ENCODE data around the gene CACNA1C.

The CACNA1C gene

DNA sequence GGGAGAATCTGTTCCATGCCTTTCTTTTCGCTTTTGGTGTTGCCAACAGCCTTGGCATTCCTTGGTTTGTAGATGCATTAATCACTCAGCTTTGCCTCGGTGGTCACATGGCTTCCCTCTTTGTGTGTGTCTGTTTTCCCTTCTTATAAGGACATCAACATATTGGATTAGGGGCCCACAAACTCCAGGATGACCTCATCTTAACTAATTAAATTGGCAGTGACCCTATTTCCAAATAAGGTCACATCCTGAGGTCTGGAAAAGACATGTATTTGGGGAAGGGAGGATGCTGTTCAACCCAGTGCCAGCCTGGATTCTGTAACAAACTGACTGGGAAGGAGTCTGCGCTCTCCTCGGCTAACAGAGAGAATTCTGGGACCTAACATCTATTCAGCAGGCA, 376.2 kb downstream of the CACNA1C start:
- ATAC-seq (no peak), DNase-seq (no peak)
- Mint-ChIP-seq H3K9me3 (peaks cover 8 to 10% of the 10 kb centered on the region in 2 donors), H3K4me1 (no peaks in the 10 kb centered on the region), H3K4me3 (no peak overlapping the region), H3K27ac (no peak overlapping the region), H3K27me3 (no peaks in the 10 kb centered on the region)

DNA sequence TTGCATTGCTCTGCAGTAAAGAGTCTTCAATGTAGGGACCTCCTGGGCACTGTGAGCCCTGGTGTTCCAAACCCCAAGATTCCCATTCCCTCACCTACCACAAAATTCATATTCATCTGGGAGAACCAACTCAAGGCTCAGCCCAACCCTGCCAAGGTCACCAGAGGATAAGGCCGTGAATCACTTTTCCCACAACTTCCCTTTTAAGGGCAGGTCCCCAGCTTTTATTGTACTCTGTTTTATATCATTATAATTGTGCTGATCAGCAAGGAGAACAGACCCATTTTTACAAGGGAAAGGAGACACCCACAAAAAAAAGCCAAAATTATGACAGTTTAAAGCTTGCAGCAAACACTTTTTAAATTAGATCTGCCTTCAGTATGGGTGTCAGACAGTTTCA, 379.0 kb downstream of the CACNA1C start:
- H3K4me3 Mint-ChIP-seq = no peak overlapping the region
- peaks cover 0 to 1% of the 10 kb centered on the region in 2 donors for H3K9me3 Mint-ChIP-seq
- H3K4me1 Mint-ChIP-seq = no peaks in the 10 kb centered on the region
- H3K27ac Mint-ChIP-seq = no peak overlapping the region
- peaks cover 9% of the 10 kb centered on the region for H3K27me3 Mint-ChIP-seq
- ATAC-seq (no peak), DNase-seq (no peak)

DNA sequence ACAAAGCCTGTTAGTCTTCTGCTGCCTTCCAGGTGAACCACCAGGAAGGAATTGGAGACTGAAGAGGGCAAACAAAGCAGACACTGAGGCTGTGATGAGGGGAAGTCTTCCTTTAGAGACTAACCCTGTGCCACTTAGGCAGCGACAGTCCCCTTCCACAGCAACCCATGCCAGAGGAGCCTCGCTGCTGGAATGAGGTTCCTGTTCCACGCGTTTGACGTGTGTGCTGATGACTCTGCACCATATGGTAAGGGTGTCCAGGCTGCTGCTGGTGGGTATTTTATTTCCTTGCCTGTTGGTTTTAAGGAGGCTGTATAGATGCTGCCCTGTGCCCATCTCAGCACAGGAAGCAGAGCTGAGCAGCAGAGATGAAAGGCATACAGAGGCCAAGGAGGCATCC, 380.1 kb downstream of the CACNA1C start:
- H3K27me3 Mint-ChIP-seq = peaks cover 9% of the 10 kb centered on the region

DNA sequence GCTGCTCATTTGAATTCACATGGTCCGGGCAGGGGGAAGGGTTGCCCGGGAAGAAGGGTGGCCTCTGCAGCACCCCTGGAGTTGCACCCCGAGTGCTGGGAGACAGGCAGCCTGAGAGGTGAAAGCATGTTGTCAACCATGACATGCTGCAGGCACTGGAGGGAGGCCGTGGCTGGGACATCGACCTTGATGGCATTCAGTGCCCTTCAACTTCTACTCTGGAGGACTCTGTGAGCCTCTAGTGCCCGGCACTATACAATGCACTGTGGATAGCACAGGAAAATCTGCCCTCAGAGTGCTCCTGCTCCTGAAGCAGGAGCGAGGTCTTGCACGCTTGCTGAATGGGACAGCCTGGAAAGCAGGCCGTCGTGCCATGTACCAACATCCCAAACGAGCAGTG, 382.7 kb downstream of the CACNA1C start:
- no peak for DNase-seq
- peaks cover 12% of the 10 kb centered on the region in 2 donors for H3K9me3 Mint-ChIP-seq
- ATAC-seq = no peak
- no peak overlapping the region for H3K4me3 Mint-ChIP-seq
- H3K4me1 Mint-ChIP-seq = no peaks in the 10 kb centered on the region
- H3K27ac Mint-ChIP-seq = no peak overlapping the region
- peaks cover 9% of the 10 kb centered on the region for H3K27me3 Mint-ChIP-seq

More for the DNA sequence above, 380.1 kb downstream of the CACNA1C start:
- DNase-seq (no peak), ATAC-seq (no peak)
- no peaks in the 10 kb centered on the region for H3K4me1 Mint-ChIP-seq
- H3K4me3 Mint-ChIP-seq = no peak overlapping the region
- no peak overlapping the region for H3K27ac Mint-ChIP-seq
- peaks cover 6 to 8% of the 10 kb centered on the region in 2 donors for H3K9me3 Mint-ChIP-seq

DNA sequence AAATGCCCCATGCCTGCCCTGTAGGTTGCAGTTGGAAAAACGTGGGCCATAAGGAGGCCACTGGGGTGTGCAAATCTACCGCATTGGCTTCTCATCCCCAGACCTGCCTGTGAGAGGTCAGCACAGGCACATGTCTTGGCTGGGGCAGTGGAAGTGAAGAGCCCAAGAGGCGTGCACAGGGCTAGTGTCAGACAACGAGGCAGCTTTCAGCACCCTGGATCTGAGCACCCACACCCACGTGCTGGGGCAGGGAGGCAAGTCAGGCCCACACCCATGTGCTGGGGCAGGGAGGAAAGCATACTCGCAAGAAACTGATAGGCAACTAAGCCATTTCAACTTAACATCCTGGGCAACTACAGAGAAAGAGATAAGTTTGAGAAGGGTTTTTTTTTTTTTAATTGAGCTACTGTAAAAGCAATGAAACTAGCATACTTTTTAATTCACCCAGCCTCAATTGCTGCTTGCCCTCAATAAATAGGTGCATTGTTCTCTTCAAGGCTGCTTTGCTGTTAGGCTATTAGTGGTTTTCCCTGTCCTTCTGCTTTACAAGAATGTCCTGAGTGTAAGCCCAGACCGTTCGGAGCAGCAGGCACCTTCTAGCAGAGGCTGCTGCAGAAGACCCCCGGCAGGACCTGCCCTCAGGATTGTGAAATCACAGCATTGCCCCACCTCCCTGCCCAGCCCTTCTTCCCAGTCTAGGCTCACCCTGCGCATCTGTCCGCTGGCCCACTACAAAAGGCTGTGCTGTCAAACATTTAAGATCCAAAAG, 386.7 kb downstream of the CACNA1C start:
- ATAC-seq (no peak), DNase-seq (no peak)
- Mint-ChIP-seq H3K4me1 (no peaks in the 10 kb centered on the region), H3K27ac (no peak overlapping the region), H3K27me3 (peaks cover 9% of the 10 kb centered on the region), H3K4me3 (no peak overlapping the region), H3K9me3 (peaks cover 12% of the 10 kb centered on the region in 2 donors)

DNA sequence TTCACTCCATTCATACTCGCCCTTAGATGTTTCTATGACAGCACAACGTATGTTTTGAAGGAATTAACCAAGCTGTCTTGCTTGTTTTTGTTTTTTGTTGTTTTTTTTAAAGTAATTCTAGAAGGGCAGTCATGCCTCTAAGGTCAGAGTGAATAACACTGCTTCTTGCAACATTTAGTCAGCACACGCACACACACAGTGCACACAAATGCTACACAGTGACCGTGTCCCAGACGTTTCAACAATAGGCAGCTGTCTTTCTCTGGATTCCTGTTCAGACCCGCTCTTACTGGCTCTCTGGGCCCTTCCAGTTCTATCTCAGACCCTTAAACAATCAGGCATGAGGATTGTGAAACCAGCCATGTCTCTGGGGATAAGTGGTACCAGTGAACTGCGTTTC, 391.0 kb downstream of the CACNA1C start:
- Mint-ChIP-seq H3K27ac (no peak overlapping the region), H3K27me3 (no peaks in the 10 kb centered on the region), H3K9me3 (no peaks in the 10 kb centered on the region), H3K4me3 (no peak overlapping the region), H3K4me1 (no peaks in the 10 kb centered on the region)
- no peak for ATAC-seq
- no peak for DNase-seq

DNA sequence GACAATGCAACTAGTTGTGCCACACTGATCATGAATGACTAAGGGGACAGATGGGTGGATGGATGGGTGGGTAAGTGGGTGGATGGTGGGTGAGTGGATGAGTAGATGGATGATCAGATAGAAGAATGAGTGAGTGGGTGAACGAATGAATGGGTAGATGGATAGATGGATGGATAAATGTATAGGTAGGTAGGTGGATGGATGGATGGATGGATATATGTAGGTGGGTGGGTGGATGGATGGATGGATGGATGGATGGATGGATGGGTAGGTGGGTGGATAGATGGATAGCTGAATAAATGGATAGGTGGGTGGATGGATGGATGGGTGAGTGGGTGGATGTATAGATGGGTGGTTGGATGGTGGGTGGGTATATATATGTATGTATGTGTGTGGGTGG, 393.2 kb downstream of the CACNA1C start:
- Mint-ChIP-seq H3K9me3 (no peaks in the 10 kb centered on the region), H3K27ac (no peak overlapping the region), H3K4me3 (no peak overlapping the region), H3K4me1 (peaks cover 7% of the 10 kb centered on the region), H3K27me3 (peaks cover 6% of the 10 kb centered on the region)
- ATAC-seq (no peak), DNase-seq (no peak)

DNA sequence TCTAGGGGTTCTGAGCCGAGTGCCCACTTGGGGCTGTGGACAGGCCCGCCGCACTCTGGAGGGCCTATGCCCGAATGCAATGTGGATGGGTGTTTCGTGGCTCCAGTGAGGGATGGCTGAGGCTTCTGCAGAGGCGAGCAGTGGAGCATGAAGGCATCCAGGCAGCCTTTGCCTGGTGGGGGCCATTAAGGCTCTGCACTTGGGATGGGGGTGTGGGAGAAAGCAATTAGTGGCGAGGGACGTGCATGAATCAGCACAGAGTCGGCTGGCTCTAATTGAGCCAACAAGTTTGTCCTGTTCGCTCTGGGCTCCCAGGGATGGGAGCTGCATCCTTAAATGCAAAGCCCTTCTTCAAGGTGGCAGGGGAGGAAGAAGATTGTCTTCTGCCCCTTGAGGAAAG, 395.1 kb downstream of the CACNA1C start:
- no peak overlapping the region for H3K27ac Mint-ChIP-seq
- DNase-seq (no peak), ATAC-seq (no peak)
- H3K4me1 Mint-ChIP-seq = peaks cover 7% of the 10 kb centered on the region
- H3K9me3 Mint-ChIP-seq = no peaks in the 10 kb centered on the region
- H3K4me3 Mint-ChIP-seq = no peak overlapping the region
- peaks cover 6% of the 10 kb centered on the region for H3K27me3 Mint-ChIP-seq

DNA sequence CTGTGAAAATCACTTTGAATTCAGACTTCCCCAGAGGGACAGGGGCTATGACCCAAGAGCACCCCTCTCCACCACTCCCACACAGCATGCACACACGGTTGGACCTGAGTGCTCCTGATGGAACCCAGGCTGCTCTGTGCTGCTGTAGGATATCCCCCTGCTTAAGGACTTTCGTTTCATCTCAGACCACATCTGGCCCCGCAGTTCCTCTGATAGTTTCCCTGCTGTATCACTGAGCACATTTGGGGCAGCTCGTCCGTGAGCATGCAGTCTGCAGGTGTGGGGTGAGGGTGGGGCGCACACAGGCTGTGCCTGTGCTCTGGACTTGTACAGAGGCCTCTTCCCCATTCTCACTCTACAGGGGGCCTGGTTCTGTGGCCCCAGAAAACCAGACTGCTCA, 396.8 kb downstream of the CACNA1C start:
- H3K27me3 Mint-ChIP-seq = peaks cover 6% of the 10 kb centered on the region
- H3K9me3 Mint-ChIP-seq = no peaks in the 10 kb centered on the region
- ATAC-seq (peak; percentile 18), DNase-seq (no peak)
- H3K4me1 Mint-ChIP-seq = peaks cover 7% of the 10 kb centered on the region
- H3K4me3 Mint-ChIP-seq = no peak overlapping the region
- no peak overlapping the region for H3K27ac Mint-ChIP-seq

DNA sequence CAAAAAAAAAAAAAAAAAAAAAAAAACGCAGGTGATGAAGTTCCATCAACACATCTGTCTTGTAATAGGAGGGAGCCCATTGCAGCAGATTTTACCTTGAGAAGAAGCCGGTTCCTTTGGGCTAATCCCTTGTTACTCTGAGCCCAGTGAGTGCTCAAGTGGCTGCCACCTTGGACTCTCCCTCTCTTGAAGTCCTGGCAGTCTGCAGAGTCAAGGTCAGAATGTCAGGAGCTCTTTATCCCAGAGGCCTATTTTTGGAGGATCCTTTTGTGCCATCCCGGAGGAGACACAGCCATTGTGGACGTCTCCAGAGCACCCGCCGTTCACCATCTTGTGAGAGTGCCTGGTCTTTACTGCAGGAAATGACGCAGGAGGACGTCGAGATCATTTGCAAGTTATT, 397.8 kb downstream of the CACNA1C start:
- DNase-seq (no peak), ATAC-seq (no peak)
- no peak overlapping the region for H3K4me3 Mint-ChIP-seq
- peaks cover 7% of the 10 kb centered on the region for H3K4me1 Mint-ChIP-seq
- H3K27ac Mint-ChIP-seq = no peak overlapping the region
- peaks cover 6% of the 10 kb centered on the region for H3K27me3 Mint-ChIP-seq
- H3K9me3 Mint-ChIP-seq = no peaks in the 10 kb centered on the region

DNA sequence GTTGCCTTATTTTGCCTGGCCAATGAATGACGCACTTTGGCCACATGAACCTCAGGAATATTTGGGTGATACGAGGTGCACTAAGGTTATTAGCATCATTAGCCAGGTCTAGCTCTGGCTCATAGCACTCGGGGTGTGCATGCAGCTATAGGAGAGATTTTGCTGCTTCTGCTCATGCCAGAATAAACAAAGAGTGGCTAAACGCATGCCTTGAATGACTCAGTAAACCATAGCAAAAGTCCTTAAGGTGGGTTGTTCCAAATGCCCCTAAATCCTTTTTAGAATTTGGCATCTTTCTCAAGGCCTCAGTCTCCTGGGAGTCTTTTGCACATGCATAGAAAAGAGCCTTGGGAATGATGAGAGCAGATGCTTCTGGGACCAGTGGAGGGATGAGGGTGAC, 398.2 kb downstream of the CACNA1C start:
- H3K9me3 Mint-ChIP-seq = no peaks in the 10 kb centered on the region
- DNase-seq (no peak), ATAC-seq (no peak)
- peaks cover 6% of the 10 kb centered on the region for H3K27me3 Mint-ChIP-seq
- H3K4me1 Mint-ChIP-seq = peaks cover 7% of the 10 kb centered on the region
- H3K4me3 Mint-ChIP-seq = no peak overlapping the region
- no peak overlapping the region for H3K27ac Mint-ChIP-seq

DNA sequence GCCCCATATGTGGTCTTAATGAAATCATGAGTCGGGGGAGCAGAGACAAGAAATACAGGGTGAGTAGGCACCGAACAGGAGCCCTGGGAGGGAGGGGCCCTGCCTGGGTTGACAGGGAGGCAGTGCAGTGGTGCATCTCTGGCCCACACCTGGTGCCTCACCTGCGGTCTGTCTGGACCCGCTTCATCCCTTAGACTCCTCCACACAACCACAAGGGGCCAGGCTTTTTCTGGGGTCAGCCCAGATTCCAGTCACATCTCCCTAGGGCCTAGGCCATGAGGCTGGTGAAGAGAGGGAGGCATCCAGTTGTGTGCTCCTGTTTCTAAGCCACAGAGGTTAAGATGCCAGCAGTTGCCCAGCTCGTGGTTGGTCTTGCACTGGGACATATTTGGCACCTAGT, 398.7 kb downstream of the CACNA1C start:
- H3K4me3 Mint-ChIP-seq = no peak overlapping the region
- DNase-seq (no peak), ATAC-seq (peak; percentile 28)
- H3K4me1 Mint-ChIP-seq = peaks cover 7% of the 10 kb centered on the region
- H3K9me3 Mint-ChIP-seq = no peaks in the 10 kb centered on the region
- no peak overlapping the region for H3K27ac Mint-ChIP-seq
- H3K27me3 Mint-ChIP-seq = peaks cover 6% of the 10 kb centered on the region

DNA sequence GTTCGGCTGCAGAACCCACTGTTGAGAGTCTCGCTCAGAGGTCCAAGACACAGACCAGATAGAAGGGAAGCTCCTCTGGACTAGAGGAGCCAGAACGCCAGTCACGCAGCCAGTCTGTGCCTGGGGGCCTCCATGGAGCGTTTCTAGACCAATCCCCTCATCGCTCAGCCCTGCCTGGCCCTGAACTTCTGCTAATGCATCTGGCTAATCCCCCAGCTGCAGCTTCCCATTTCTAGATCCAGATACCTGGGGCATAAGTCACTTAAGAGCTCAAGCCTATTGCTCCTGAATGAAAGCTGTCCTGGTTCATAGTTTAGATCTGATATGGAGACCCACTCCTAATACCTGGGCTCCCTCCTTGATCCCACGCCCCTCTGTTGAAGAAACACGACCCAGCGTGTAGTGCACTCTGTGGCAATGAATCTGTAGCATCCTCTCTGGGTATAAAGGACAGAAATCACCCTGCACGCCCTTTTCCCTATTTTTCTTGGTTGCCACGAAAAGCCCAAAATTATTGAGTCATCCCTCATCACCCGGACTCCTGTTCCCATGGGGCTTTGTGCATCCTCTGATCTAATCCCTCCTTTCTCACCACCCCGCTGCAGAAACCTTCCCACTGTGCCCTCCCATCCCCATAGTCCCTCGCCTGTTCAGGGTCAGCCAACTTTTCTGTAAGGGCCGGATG, 400.4 kb downstream of the CACNA1C start:
- no peak overlapping the region for H3K27ac Mint-ChIP-seq
- H3K27me3 Mint-ChIP-seq = peaks cover 6% of the 10 kb centered on the region
- DNase-seq = no peak
- ATAC-seq = no peak
- no peaks in the 10 kb centered on the region for H3K9me3 Mint-ChIP-seq
- peaks cover 7% of the 10 kb centered on the region for H3K4me1 Mint-ChIP-seq
- H3K4me3 Mint-ChIP-seq = no peak overlapping the region

DNA sequence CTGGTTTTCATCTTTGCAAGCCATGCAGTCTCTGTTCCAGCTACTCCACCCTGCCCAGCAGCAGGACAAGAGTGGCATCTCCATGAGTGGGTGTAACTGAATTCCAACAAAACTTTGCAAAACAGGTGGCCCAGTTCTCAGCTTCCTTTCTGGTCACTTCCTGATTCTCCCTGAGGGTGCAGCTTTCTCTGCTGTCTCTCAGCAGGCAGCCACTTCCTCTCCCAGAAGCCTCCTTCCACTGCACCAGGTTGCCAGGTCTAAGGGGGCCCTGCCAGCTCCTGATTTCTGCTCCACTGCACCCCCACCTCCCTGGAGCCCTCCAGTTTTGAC, 400.9 kb downstream of the CACNA1C start:
- DNase-seq (no peak), ATAC-seq (no peak)
- Mint-ChIP-seq H3K27ac (no peak overlapping the region), H3K4me1 (peaks cover 7% of the 10 kb centered on the region), H3K27me3 (peaks cover 6% of the 10 kb centered on the region), H3K4me3 (no peak overlapping the region), H3K9me3 (no peaks in the 10 kb centered on the region)

DNA sequence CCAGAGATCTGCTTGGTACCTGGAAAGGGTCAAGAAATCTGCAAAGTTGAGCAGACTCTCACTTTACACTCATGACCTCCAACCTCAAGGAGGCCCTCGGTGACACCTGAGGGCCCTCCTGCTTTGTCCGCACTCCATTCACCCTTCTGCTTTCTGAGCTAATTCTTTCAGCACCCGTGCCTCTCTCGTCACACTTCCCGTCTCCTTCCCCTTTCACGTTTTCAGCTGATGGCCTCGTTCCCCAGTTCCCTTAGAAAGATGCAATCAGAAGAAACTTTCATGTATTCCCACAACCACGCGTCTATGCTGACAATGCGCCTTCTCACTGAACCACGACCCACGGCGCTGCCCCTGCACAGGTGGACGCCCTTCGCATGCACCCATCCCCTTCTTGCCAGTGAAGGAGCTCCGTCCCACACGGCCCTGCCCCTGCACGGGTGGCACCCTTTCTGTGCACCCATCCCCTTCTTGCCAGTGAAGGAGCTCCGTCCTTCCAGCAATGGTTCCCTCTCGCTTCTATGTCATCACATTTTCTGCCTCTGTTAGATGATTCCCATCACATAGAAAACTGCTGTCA, 401.9 kb downstream of the CACNA1C start:
- Mint-ChIP-seq H3K27ac (no peak overlapping the region), H3K9me3 (no peaks in the 10 kb centered on the region), H3K4me3 (no peak overlapping the region), H3K27me3 (peaks cover 2% of the 10 kb centered on the region), H3K4me1 (peaks cover 2% of the 10 kb centered on the region)
- ATAC-seq = no peak
- no peak for DNase-seq

DNA sequence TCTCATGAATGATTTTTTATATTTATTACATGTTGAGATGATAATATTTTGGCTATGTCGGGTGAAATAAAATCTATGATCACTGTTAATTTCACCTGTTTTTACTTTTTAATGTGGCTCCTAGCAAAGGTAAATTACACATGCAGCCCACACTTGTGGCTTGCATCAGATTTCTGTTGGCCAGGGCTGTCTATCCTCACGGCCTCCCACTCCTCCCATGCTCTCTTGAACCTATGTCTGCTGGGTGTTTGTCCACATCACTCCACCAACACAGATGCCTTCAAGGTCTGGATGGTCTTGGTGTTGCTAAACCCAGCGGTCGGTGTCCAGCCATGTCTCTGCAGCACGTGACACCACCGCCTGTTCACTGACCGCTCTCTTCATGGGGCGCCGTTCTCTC, 402.6 kb downstream of the CACNA1C start:
- Mint-ChIP-seq H3K4me3 (no peak overlapping the region), H3K4me1 (no peaks in the 10 kb centered on the region), H3K9me3 (no peaks in the 10 kb centered on the region), H3K27me3 (no peaks in the 10 kb centered on the region), H3K27ac (no peak overlapping the region)
- DNase-seq (no peak), ATAC-seq (no peak)
